NCI-H2029 treated with DMSO at 0.1 percent for 48 hours (cell line): Measurements from ENCODE around the gene RTRAF.

ENCODE experiments used
- DNase-seq: peaks from one replicate; lab custom pipeline; 2025; lab: John Stamatoyannopoulos, UW

Gene RTRAF

GRCh38 chr14:52021957-52022600 is 32.7 kb downstream of the RTRAF start:
- no peak for DNase-seq

- DNase-seq: no peak
Measured at GRCh38 chr14:52023518-52023917, 34.2 kb downstream of the RTRAF start.

GRCh38 chr14:52025310-52025709 is 36.0 kb downstream of the RTRAF start:
- no peak for DNase-seq

- no peak for DNase-seq
Measured at GRCh38 chr14:52026017-52026660, 36.8 kb downstream of the RTRAF start.

GRCh38 chr14:52026901-52027300 is 37.6 kb downstream of the RTRAF start:
- no peak for DNase-seq

GRCh38 chr14:52029881-52030280 is 40.5 kb downstream of the RTRAF start:
- DNase-seq: no peak

- DNase-seq: no peak
Measured at GRCh38 chr14:52031781-52032180, 42.4 kb downstream of the RTRAF start.

GRCh38 chr14:52032204-52032801 is 43.0 kb downstream of the RTRAF start:
- DNase-seq: no peak

- DNase-seq: no peak
Measured at GRCh38 chr14:52033101-52033642, 43.8 kb downstream of the RTRAF start.

- DNase-seq: no peak
Measured at GRCh38 chr14:52039124-52039815, 49.9 kb downstream of the RTRAF start.

- DNase-seq: no peak
Measured at GRCh38 chr14:52040598-52040997, 51.3 kb downstream of the RTRAF start.

GRCh38 chr14:52042371-52043289 is 53.3 kb downstream of the RTRAF start:
- DNase-seq: no peak

GRCh38 chr14:52043690-52044089 is 54.3 kb downstream of the RTRAF start:
- peak; percentile 10 for DNase-seq

- no peak for DNase-seq
Measured at GRCh38 chr14:52044791-52045522, 55.6 kb downstream of the RTRAF start.

GRCh38 chr14:52046376-52046917 is 57.1 kb downstream of the RTRAF start:
- DNase-seq: no peak

GRCh38 chr14:52048116-52048515 is 58.8 kb downstream of the RTRAF start:
- DNase-seq: no peak

- DNase-seq: no peak
Measured at GRCh38 chr14:52048641-52049204, 59.4 kb downstream of the RTRAF start.

- no peak for DNase-seq
Measured at GRCh38 chr14:52049271-52049670, 59.9 kb downstream of the RTRAF start.

- no peak for DNase-seq
Measured at GRCh38 chr14:52049721-52050588, 60.6 kb downstream of the RTRAF start.
